IPS DF 4.7 (cell line): ENCODE measurements around the gene VSTM4.
A peak's percentile ranks its signal among the peaks of the same experiment; 100 is the strongest.

ENCODE experiments used
- DNase-seq: peaks from one replicate; pipeline ENCODE4 v3.0.0-alpha.2; 2013; ENCODE audit warnings: low spot score; ENCODE audit errors: extremely low read depth

Gene VSTM4

GRCh38 chr10:49115015-49115795 lies at the start of gene VSTM4:
TSS of gene VSTM4 (minus strand) at chr10:49115522. CDS start at chr10:49115485, 37 bp downstream.
- peak; percentile 9 for DNase-seq

GRCh38 chr10:49164559-49165188 lies 49.4 kb upstream of the VSTM4 start:
- DNase-seq = peak; percentile 56

GRCh38 chr10:49163741-49164140 lies 48.4 kb upstream of the VSTM4 start:
- DNase-seq = no peak

- no peak for DNase-seq
Observed at GRCh38 chr10:49162761-49163310, 47.5 kb upstream of the VSTM4 start.

GRCh38 chr10:49162063-49162462 lies 46.7 kb upstream of the VSTM4 start:
- DNase-seq = no peak

GRCh38 chr10:49161411-49161997 lies 46.2 kb upstream of the VSTM4 start:
- no peak for DNase-seq

GRCh38 chr10:49160814-49161213 lies 45.5 kb upstream of the VSTM4 start:
- no peak for DNase-seq

- no peak for DNase-seq
Observed at GRCh38 chr10:49160110-49160509, 44.8 kb upstream of the VSTM4 start.

GRCh38 chr10:49158915-49159314 lies 43.6 kb upstream of the VSTM4 start:
- DNase-seq = no peak

GRCh38 chr10:49158404-49158803 lies 43.1 kb upstream of the VSTM4 start:
- no peak for DNase-seq

GRCh38 chr10:49157229-49157628 lies 41.9 kb upstream of the VSTM4 start:
- DNase-seq = no peak

GRCh38 chr10:49154641-49155040 lies 39.3 kb upstream of the VSTM4 start:
- no peak for DNase-seq

GRCh38 chr10:49153971-49154370 lies 38.6 kb upstream of the VSTM4 start:
- no peak for DNase-seq

- no peak for DNase-seq
Observed at GRCh38 chr10:49153115-49153514, 37.8 kb upstream of the VSTM4 start.

- no peak for DNase-seq
Observed at GRCh38 chr10:49152663-49153062, 37.3 kb upstream of the VSTM4 start.

- DNase-seq = no peak
Observed at GRCh38 chr10:49152037-49152436, 36.7 kb upstream of the VSTM4 start.

GRCh38 chr10:49151481-49151880 lies 36.2 kb upstream of the VSTM4 start:
- DNase-seq = no peak

- DNase-seq = no peak
Observed at GRCh38 chr10:49151025-49151445, 35.7 kb upstream of the VSTM4 start.

GRCh38 chr10:49150426-49150825 lies 35.1 kb upstream of the VSTM4 start:
- DNase-seq = no peak

GRCh38 chr10:49149881-49150280 lies 34.6 kb upstream of the VSTM4 start:
- no peak for DNase-seq

- DNase-seq = no peak
Observed at GRCh38 chr10:49144058-49144720, 28.9 kb upstream of the VSTM4 start.

GRCh38 chr10:49143249-49143648 lies 27.9 kb upstream of the VSTM4 start:
- DNase-seq = no peak
